Activated CD4-positive, alpha-beta memory T cell treated with anti-CD3 and anti-CD28 coated beads, Interleukin-2, amount 10 ng/mL, durations not matched to agents 7 days and 5 days (primary cell): Measurements from ENCODE around the gene DUSP22. TPM values are rescaled to one million over a fixed set of nuclear protein-coding genes. Genes with fewer than 3 reads are reported as not detected.
A peak's percentile ranks its signal among the peaks of the same experiment; 100 is the strongest.
"Not testable (repeated sequence)": the region's sequence is repeated elsewhere in the genome, so short reads cannot be mapped to it uniquely, and the experiment has no call there.

Experiments
- CTCF ChIA-PET: fragments of 350-600 bp; sonication (Branson Sonifier 250); formaldehyde crosslinking; loops from one replicate; lab custom pipeline; 2021; ENCODE audit warnings: antibody characterized with exemption, inconsistent platforms; lab: Charles Lee
- POLR2A ChIA-PET: fragments of 350-600 bp; sonication (Branson Sonifier 250); formaldehyde crosslinking; loops from one replicate; lab custom pipeline; 2021; ENCODE audit warnings: antibody characterized with exemption; lab: Charles Lee
- DNase-seq: peaks from one replicate; pipeline ENCODE4 v3.0.0-alpha.2; 2020
- H3K27ac Mint-ChIP-seq: one replicate; pipeline ENCODE4 v1.8.0; 2021; ENCODE audit warnings: mild to moderate bottlenecking, mixed read lengths
- H3K27me3 Mint-ChIP-seq: one replicate; pipeline ENCODE4 v1.8.0; 2021; ENCODE audit warnings: mixed read lengths
- H3K36me3 Mint-ChIP-seq: one replicate; pipeline ENCODE4 v1.8.0; 2021; ENCODE audit warnings: low read depth, mixed read lengths
- H3K4me1 Mint-ChIP-seq: one replicate; pipeline ENCODE4 v1.8.0; 2021; ENCODE audit warnings: mixed read lengths
- H3K4me3 Mint-ChIP-seq: one replicate; pipeline ENCODE4 v1.8.0; 2021; ENCODE audit warnings: mild to moderate bottlenecking, mixed read lengths
- H3K9me3 Mint-ChIP-seq: one replicate; pipeline ENCODE4 v1.8.0; 2021; ENCODE audit warnings: mixed read lengths
- total RNA-seq, 2 experiments: library from RNA; stranded (reverse); gene quantifications; one replicate each; pipeline ENCODE4 v1.2.3, GENCODE V29; 2021

Gene DUSP22
- 10 to 100 TPM; 36.3 to 41.5 TPM for total RNA-seq

GRCh38 chr6:291697-292505, at the start of gene DUSP22:
Gene DUSP22 (plus strand): TSS chr6:292487. CDS start chr6:292540, 53 bp downstream.
- no peaks in the 10 kb centered on the region for H3K9me3 Mint-ChIP-seq
- CTCF ChIA-PET, result interaction anchor here (0.7 to 1.7 kb wide), 5 partner anchors 20 to 70 kb away, joined by 3 to 11 read pairs (median 4); no protein-coding TSS in a partner anchor
- peak within 1 kb of the TSS; percentile 94 for H3K27ac Mint-ChIP-seq
- POLR2A ChIA-PET, result interaction anchor here (0.7 to 2.6 kb wide), 24 partner anchors 13 to 153 kb away, joined by 3 to 57 read pairs (median 5); partner anchors contain the start of gene IRF4
- H3K36me3 Mint-ChIP-seq, result peaks cover 19% of the 10 kb centered on the region
- peaks cover 4% of the 10 kb centered on the region for H3K27me3 Mint-ChIP-seq
- H3K4me3 Mint-ChIP-seq, result peak within 1 kb of the TSS; percentile 84
- peaks cover 48% of the 10 kb centered on the region for H3K4me1 Mint-ChIP-seq
- peak; percentile 85 for DNase-seq

GRCh38 chr6:246352-246751, 45.9 kb upstream of the DUSP22 start:
- Mint-ChIP-seq H3K9me3 (peaks cover 2% of the 10 kb centered on the region), H3K27ac (no peak overlapping the region), H3K4me1 (peaks cover 12% of the 10 kb centered on the region), H3K27me3 (peaks cover 35% of the 10 kb centered on the region), H3K36me3 (peaks cover 5% of the 10 kb centered on the region), H3K4me3 (no peak overlapping the region)
- POLR2A ChIA-PET, result no interaction called here
- CTCF ChIA-PET, result no interaction called here
- DNase-seq, result no peak

- no peak for DNase-seq
- Mint-ChIP-seq H3K36me3 (peaks cover 5% of the 10 kb centered on the region), H3K27me3 (peaks cover 31% of the 10 kb centered on the region), H3K4me1 (peaks cover 17% of the 10 kb centered on the region), H3K4me3 (no peak overlapping the region), H3K27ac (no peak overlapping the region), H3K9me3 (peaks cover 2% of the 10 kb centered on the region)
- ChIA-PET POLR2A (no interaction called here), CTCF (no interaction called here)
Measured at GRCh38 chr6:247351-247750, 44.9 kb upstream of the DUSP22 start.

- POLR2A ChIA-PET, H3K9me3 Mint-ChIP-seq, CTCF ChIA-PET, H3K4me3 Mint-ChIP-seq, DNase-seq, H3K27ac Mint-ChIP-seq, H3K36me3 Mint-ChIP-seq: not testable (repeated sequence)
- Mint-ChIP-seq H3K27me3 (peaks cover 27% of the 10 kb centered on the region), H3K4me1 (peaks cover 24% of the 10 kb centered on the region)
Measured at GRCh38 chr6:248046-248445, 44.2 kb upstream of the DUSP22 start.

- ChIA-PET CTCF (interaction anchor here (1.0 kb wide), 1 partner anchor 26 kb away, joined by 3 read pairs; no protein-coding TSS in a partner anchor), POLR2A (no interaction called here)
- Mint-ChIP-seq H3K36me3 (no peaks in the 10 kb centered on the region), H3K27ac (no peak overlapping the region), H3K4me1 (peaks cover 35% of the 10 kb centered on the region), H3K4me3 (no peak overlapping the region), H3K27me3 (peaks cover 16% of the 10 kb centered on the region), H3K9me3 (no peaks in the 10 kb centered on the region)
- no peak for DNase-seq
Measured at GRCh38 chr6:250676-251075, 41.6 kb upstream of the DUSP22 start.

GRCh38 chr6:251920-252319, 40.4 kb upstream of the DUSP22 start:
- peaks cover 9% of the 10 kb centered on the region for H3K27me3 Mint-ChIP-seq
- H3K4me1 Mint-ChIP-seq, result peaks cover 41% of the 10 kb centered on the region
- H3K9me3 Mint-ChIP-seq, result no peaks in the 10 kb centered on the region
- no peaks in the 10 kb centered on the region for H3K36me3 Mint-ChIP-seq
- H3K4me3 Mint-ChIP-seq, result no peak overlapping the region
- H3K27ac Mint-ChIP-seq, result peak overlapping the region; percentile 82
- DNase-seq, result no peak
- POLR2A ChIA-PET, result interaction anchor here (0.6 to 2.0 kb wide), 5 partner anchors 26 to 141 kb away, joined by 3 to 7 read pairs (median 3); partner anchors contain the start of gene IRF4
- CTCF ChIA-PET, result no interaction called here

- Mint-ChIP-seq H3K27me3 (peaks cover 6% of the 10 kb centered on the region), H3K36me3 (no peaks in the 10 kb centered on the region), H3K4me1 (peaks cover 50% of the 10 kb centered on the region), H3K27ac (peak overlapping the region; percentile 82), H3K4me3 (peak overlapping the region; percentile 21), H3K9me3 (no peaks in the 10 kb centered on the region)
- POLR2A ChIA-PET, result interaction anchor here (1.2 to 2.0 kb wide), 3 partner anchors 32 to 140 kb away, joined by 3 to 7 read pairs (median 4); partner anchors contain the start of gene IRF4
- CTCF ChIA-PET, result interaction anchor here (1.0 kb wide), 1 partner anchor 64 kb away, joined by 3 read pairs; no protein-coding TSS in a partner anchor
- DNase-seq, result no peak
Measured at GRCh38 chr6:252775-253535, 39.3 kb upstream of the DUSP22 start.

GRCh38 chr6:254016-254415, 38.3 kb upstream of the DUSP22 start:
- H3K36me3 Mint-ChIP-seq, result peaks cover under 1% of the 10 kb centered on the region
- H3K9me3 Mint-ChIP-seq, result peaks cover 2% of the 10 kb centered on the region
- H3K4me3 Mint-ChIP-seq, result no peak overlapping the region
- CTCF ChIA-PET, result interaction anchor here (1.0 kb wide), 1 partner anchor 65 kb away, joined by 3 read pairs; no protein-coding TSS in a partner anchor
- peaks cover 52% of the 10 kb centered on the region for H3K4me1 Mint-ChIP-seq
- POLR2A ChIA-PET, result interaction anchor here (1.7 to 2.7 kb wide), 2 partner anchors 19 to 28 kb away, joined by 3 to 8 read pairs; no protein-coding TSS in a partner anchor
- H3K27me3 Mint-ChIP-seq, result peaks cover 6% of the 10 kb centered on the region
- H3K27ac Mint-ChIP-seq, result peak overlapping the region; percentile 37
- DNase-seq, result no peak

- CTCF ChIA-PET, result interaction anchor here (0.6 to 1.0 kb wide), 2 partner anchors 33 to 64 kb away, joined by 3 to 5 read pairs; no protein-coding TSS in a partner anchor
- POLR2A ChIA-PET, result interaction anchor here (0.9 to 2.7 kb wide), 6 partner anchors 20 to 135 kb away, joined by 3 to 9 read pairs (median 5); partner anchors contain the start of gene DUSP22
- H3K9me3 Mint-ChIP-seq, result peaks cover 4% of the 10 kb centered on the region
- no peak for DNase-seq
- peaks cover 2% of the 10 kb centered on the region for H3K27me3 Mint-ChIP-seq
- peak overlapping the region; percentile 42 for H3K27ac Mint-ChIP-seq
- peaks cover 60% of the 10 kb centered on the region for H3K4me1 Mint-ChIP-seq
- no peak overlapping the region for H3K4me3 Mint-ChIP-seq
- peaks cover 5% of the 10 kb centered on the region for H3K36me3 Mint-ChIP-seq
Measured at GRCh38 chr6:255041-255750, 37.1 kb upstream of the DUSP22 start.

GRCh38 chr6:255751-256083, 36.6 kb upstream of the DUSP22 start:
- ChIA-PET POLR2A (interaction anchor here (0.8 to 2.7 kb wide), 6 partner anchors 30 to 134 kb away, joined by 3 to 9 read pairs (median 5); partner anchors contain the start of gene DUSP22), CTCF (interaction anchor here (0.6 to 1.0 kb wide), 2 partner anchors 34 to 65 kb away, joined by 3 to 5 read pairs; no protein-coding TSS in a partner anchor)
- Mint-ChIP-seq H3K27ac (peak overlapping the region; percentile 42), H3K9me3 (peaks cover 4% of the 10 kb centered on the region), H3K36me3 (peaks cover 5% of the 10 kb centered on the region), H3K4me1 (peaks cover 61% of the 10 kb centered on the region), H3K27me3 (peaks cover 2% of the 10 kb centered on the region), H3K4me3 (no peak overlapping the region)
- no peak for DNase-seq

GRCh38 chr6:256169-256568, 36.1 kb upstream of the DUSP22 start:
- no peak for DNase-seq
- H3K27ac Mint-ChIP-seq, result no peak overlapping the region
- H3K36me3 Mint-ChIP-seq, result peaks cover 5% of the 10 kb centered on the region
- peaks cover 57% of the 10 kb centered on the region for H3K4me1 Mint-ChIP-seq
- H3K4me3 Mint-ChIP-seq, result no peak overlapping the region
- peaks cover 4% of the 10 kb centered on the region for H3K9me3 Mint-ChIP-seq
- ChIA-PET POLR2A (interaction anchor here (0.8 to 2.7 kb wide), 6 partner anchors 31 to 134 kb away, joined by 3 to 9 read pairs (median 5); partner anchors contain the start of gene DUSP22), CTCF (interaction anchor here (0.6 to 1.0 kb wide), 2 partner anchors 34 to 65 kb away, joined by 3 to 5 read pairs; no protein-coding TSS in a partner anchor)
- peaks cover 2% of the 10 kb centered on the region for H3K27me3 Mint-ChIP-seq
